ENCODE data around the gene MCTP1.

DNA sequence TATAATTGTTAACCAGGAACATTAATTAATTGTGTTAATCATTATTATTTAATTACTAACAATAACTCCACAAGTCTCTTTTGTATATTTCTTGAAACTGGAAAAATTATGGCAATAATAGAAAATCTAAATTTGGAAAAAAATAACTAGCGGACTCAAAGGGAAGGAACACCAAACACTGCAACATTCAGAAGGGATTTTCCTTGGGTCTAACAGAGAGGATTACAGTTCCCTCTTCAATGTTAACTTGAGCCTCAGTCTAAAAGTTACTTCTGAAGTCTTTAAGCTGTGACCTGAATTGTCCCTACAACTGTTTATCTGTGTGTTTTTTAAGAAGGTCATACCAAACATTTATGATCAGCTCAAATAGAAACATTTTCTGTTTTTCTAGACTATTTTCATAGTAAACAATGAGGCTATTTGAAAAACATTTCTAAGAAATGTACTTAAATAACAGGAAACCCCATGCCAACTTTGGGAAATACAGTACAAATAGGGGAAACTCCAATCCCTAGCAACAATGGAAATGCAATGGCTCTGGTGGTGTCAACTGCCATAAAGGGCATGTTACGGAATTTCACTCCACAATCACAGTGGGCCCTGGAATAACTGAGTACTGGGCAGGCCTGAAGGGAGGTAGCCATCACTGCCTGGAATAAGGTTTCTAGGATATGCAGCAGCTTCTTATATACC lies 61.2 kb downstream of the MCTP1 start:
- TF ChIP-seq, protein P1, sequence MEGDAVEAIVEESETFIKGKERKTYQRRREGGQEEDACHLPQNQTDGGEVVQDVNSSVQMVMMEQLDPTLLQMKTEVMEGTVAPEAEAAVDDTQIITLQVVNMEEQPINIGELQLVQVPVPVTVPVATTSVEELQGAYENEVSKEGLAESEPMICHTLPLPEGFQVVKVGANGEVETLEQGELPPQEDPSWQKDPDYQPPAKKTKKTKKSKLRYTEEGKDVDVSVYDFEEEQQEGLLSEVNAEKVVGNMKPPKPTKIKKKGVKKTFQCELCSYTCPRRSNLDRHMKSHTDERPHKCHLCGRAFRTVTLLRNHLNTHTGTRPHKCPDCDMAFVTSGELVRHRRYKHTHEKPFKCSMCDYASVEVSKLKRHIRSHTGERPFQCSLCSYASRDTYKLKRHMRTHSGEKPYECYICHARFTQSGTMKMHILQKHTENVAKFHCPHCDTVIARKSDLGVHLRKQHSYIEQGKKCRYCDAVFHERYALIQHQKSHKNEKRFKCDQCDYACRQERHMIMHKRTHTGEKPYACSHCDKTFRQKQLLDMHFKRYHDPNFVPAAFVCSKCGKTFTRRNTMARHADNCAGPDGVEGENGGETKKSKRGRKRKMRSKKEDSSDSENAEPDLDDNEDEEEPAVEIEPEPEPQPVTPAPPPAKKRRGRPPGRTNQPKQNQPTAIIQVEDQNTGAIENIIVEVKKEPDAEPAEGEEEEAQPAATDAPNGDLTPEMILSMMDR (conservative IDR thresholded peaks at IDR 0.05), result no peak
- TF ChIP-seq ZFX (IDR thresholded peaks at IDR 0.05), result no peak
